T-cell (primary cell): ENCODE measurements around the gene TIMM44. TPM values are rescaled to one million over a fixed set of nuclear protein-coding genes. Genes with fewer than 3 reads are reported as not detected.

Experiments used
- ATAC-seq, 4 experiments: fragments of 200-7000 bp in 3 of 4; fragments of 150-1000 bp in 1 of 4; cut with Tn5 transposase; replicated peaks in 1 of 4; 1 replicate in 3 of 4; 2 replicates in 1 of 4; pipeline ENCODE4 v1.10.0; 2021; ENCODE audit warnings: moderate library complexity in 3 of 4, mild to moderate bottlenecking in 2 of 4, moderate number of reproducible peaks in 1 of 4
- CTCF ChIA-PET, 2 donors: fragments of 300-600 bp; sonication (Branson Sonifier 250); formaldehyde crosslinking; loops; one replicate each; lab custom pipeline; 2022; ENCODE audit warnings: antibody characterized with exemption in 2 of 2; lab: Charles Lee
- POLR2A ChIA-PET, 2 donors: fragments of 300-600 bp; sonication (Branson Sonifier 250); formaldehyde crosslinking; loops; one replicate each; lab custom pipeline; 2022; ENCODE audit warnings: antibody characterized with exemption in 2 of 2; lab: Charles Lee
- DNase-seq, 35 experiments: peaks; one replicate each; pipeline versions ENCODE4 v3.0.0 to v3.0.0-alpha.2; 2013 to 2023
- H3K27ac ChIP-seq: one replicate; pipeline ENCODE4 v1.5.1; 2013; ENCODE audit warnings: low read length
- H3K27me3 ChIP-seq, 2 experiments: replicated peaks in 1 of 2; 1 replicate in 1 of 2; 2 replicates in 1 of 2; pipeline versions ENCODE4 v1.6.1 to v1.7.0; 2013; ENCODE audit warnings: low read length in 1 of 2, mixed read lengths in 1 of 2; ENCODE audit not compliant: control insufficient read depth in 2 of 2, insufficient read depth in 2 of 2; ENCODE audit errors: extremely low read depth in 1 of 2
- H3K36me3 ChIP-seq, 2 donors: 1 replicate in 1 of 2; 2 replicates in 1 of 2; pipeline versions ENCODE4 v1.6.1 to v1.7.0; 2013; ENCODE audit warnings: low read length in 1 of 2; ENCODE audit not compliant: control insufficient read depth in 2 of 2, insufficient read depth in 1 of 2; ENCODE audit errors: extremely low read depth in 1 of 2
- H3K4me1 ChIP-seq, 2 experiments: 1 replicate in 1 of 2; 2 replicates in 1 of 2; pipeline versions ENCODE4 v1.6.1 to v1.7.0; 2013; ENCODE audit warnings: low read length in 2 of 2, mixed read lengths in 1 of 2; ENCODE audit not compliant: insufficient read depth in 2 of 2, control insufficient read depth in 1 of 2; ENCODE audit errors: extremely low read depth in 1 of 2
- H3K4me3 ChIP-seq, 2 donors: 1 replicate in 1 of 2; 2 replicates in 1 of 2; pipeline versions ENCODE4 v1.5.1 to v1.7.0; 2013; ENCODE audit warnings: mild to moderate bottlenecking in 2 of 2, low read length in 1 of 2, moderate library complexity in 1 of 2; ENCODE audit not compliant: control insufficient read depth in 1 of 2; ENCODE audit errors: extremely low read depth in 1 of 2
- H3K9me3 ChIP-seq: 2 replicates; pipeline ENCODE4 v1.7.0; 2013
- H3K27ac Mint-ChIP-seq, 2 donors: one replicate each; pipeline ENCODE4 v1.8.0; 2020 to 2021; ENCODE audit warnings: mild to moderate bottlenecking in 2 of 2, mixed read lengths in 2 of 2
- H3K27me3 Mint-ChIP-seq, 2 donors: one replicate each; pipeline ENCODE4 v1.8.0; 2021 to 2022; ENCODE audit warnings: mixed read lengths in 2 of 2
- H3K36me3 Mint-ChIP-seq: one replicate; pipeline ENCODE4 v1.8.0; 2021; ENCODE audit warnings: mixed read lengths
- H3K4me1 Mint-ChIP-seq, 3 donors: one replicate each; pipeline ENCODE4 v1.8.0; 2020 to 2022; ENCODE audit warnings: mixed read lengths in 3 of 3, mild to moderate bottlenecking in 1 of 3
- H3K4me3 Mint-ChIP-seq, 3 donors: one replicate each; pipeline ENCODE4 v1.8.0; 2020 to 2022; ENCODE audit warnings: mild to moderate bottlenecking in 3 of 3, mixed read lengths in 3 of 3, moderate library complexity in 3 of 3
- H3K9me3 Mint-ChIP-seq, 3 donors: one replicate each; pipeline ENCODE4 v1.8.0; 2020 to 2022; ENCODE audit warnings: mixed read lengths in 3 of 3
- WGBS: methylation state at CpG from one replicate; pipeline ENCODE4 v1.1.5; 2013; ENCODE audit warnings: missing lambda C conversion rate; ENCODE audit not compliant: insufficient coverage; 5-methylcytosine and 5-hydroxymethylcytosine counted together
- total RNA-seq, 35 experiments: library from RNA in 6 of 35; stranded (reverse) in 6 of 35; fragments of 120-200 nt in 1 of 35; gene quantifications; one replicate each; pipeline versions ENCODE4 v1.2.1 to v1.2.4 and lab custom pipeline; 2013 to 2026

Gene TIMM44
- total RNA-seq, 5 donors from 2014 or later (not counting 1 experiment from before 2014, with no cell fraction given) = 72.7 to 99.4 (median 90.3) TPM

DNA sequence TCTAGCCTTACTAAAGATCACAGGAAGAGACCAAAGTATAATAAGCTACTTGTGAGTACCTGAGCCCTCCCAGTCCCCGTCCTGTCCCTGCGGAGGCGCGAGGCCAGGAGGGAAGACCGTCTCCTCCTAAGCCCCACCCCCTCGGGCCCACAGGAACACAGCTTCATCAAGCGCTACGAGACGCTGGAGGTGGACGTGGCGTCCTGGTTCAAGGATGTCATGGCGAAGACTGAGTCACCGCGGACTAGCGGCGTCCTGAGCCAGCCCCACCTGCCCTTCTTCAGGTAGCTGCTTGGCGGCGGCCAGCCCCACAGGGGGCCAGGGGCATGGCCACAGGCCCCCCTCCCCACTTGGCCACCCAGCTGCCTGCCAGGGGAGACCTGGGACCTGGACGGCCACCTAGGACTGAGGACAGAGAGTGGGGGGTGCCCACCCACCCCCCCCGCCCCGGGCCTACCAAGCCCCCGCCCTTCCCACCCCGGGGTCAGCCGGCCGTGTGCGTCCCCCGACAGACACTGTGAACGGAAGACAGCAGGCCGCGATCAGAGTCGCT is 31.2 kb downstream of the TIMM44 start:
- peaks cover 21% of the 10 kb centered on the region for H3K36me3 Mint-ChIP-seq
- no peak for DNase-seq
- H3K27ac Mint-ChIP-seq = no peak overlapping the region
- peaks cover 0 to 28% of the 10 kb centered on the region in 2 experiments for H3K27me3 ChIP-seq
- H3K9me3 ChIP-seq = no peaks in the 10 kb centered on the region
- no peak overlapping the region for H3K27ac ChIP-seq
- H3K36me3 ChIP-seq = peaks cover 20 to 36% of the 10 kb centered on the region in 2 donors
- ATAC-seq = no peak
- peaks cover 0 to 15% (median 13%) of the 10 kb centered on the region in 3 donors for H3K4me1 Mint-ChIP-seq
- ChIA-PET CTCF (interaction anchor here in 1 of 2 donors (1.4 kb wide), 1 partner anchor 8 kb away, joined by 5 read pairs; no protein-coding TSS in a partner anchor), POLR2A (interaction anchor here in 1 of 2 donors (1.0 kb wide), 1 partner anchor 8 kb away, joined by 5 read pairs; the partner anchor contains the start of gene SNAPC2)
- H3K4me3 ChIP-seq = no peak overlapping the region
- H3K4me3 Mint-ChIP-seq = no peak overlapping the region
- 97% methylated on average over 14 of the region's 31 CpGs for WGBS
- H3K27me3 Mint-ChIP-seq = peaks cover 6 to 23% of the 10 kb centered on the region in 2 donors
- no peaks in the 10 kb centered on the region for H3K9me3 Mint-ChIP-seq
- peaks cover 3 to 33% of the 10 kb centered on the region in 2 experiments for H3K4me1 ChIP-seq

- Mint-ChIP-seq H3K4me3 (no peak overlapping the region), H3K9me3 (no peaks in the 10 kb centered on the region), H3K27ac (no peak overlapping the region), H3K36me3 (peaks cover 21% of the 10 kb centered on the region), H3K27me3 (peaks cover 6 to 19% of the 10 kb centered on the region in 2 donors), H3K4me1 (peaks cover 0 to 12% (median 11%) of the 10 kb centered on the region in 3 donors)
- H3K4me1 ChIP-seq = peaks cover 0 to 32% of the 10 kb centered on the region in 2 experiments
- no peaks in the 10 kb centered on the region for H3K9me3 ChIP-seq
- DNase-seq = no peak
- CTCF ChIA-PET = interaction anchor here in 1 of 2 donors (1.4 kb wide), 1 partner anchor 9 kb away, joined by 5 read pairs; no protein-coding TSS in a partner anchor
- WGBS = 95% methylated on average over 13 of the region's 18 CpGs
- POLR2A ChIA-PET = interaction anchor here (0.6 to 1.0 kb wide), 2 partner anchors 9 to 95 kb away, joined by 3 to 5 read pairs; partner anchors contain the start of gene SNAPC2 (in 1 of the 2)
- no peak for ATAC-seq
- no peak overlapping the region for H3K4me3 ChIP-seq
- peaks cover 20 to 36% of the 10 kb centered on the region in 2 donors for H3K36me3 ChIP-seq
- H3K27ac ChIP-seq = no peak overlapping the region
- peaks cover 0 to 24% of the 10 kb centered on the region in 2 experiments for H3K27me3 ChIP-seq
These were observed 31.8 kb downstream of the TIMM44 start for GRCh38 chr19:7911508-7912143.

GRCh38 chr19:7910321-7911161 is 32.9 kb downstream of the TIMM44 start:
- H3K4me1 Mint-ChIP-seq = peaks cover 8 to 14% (median 11%) of the 10 kb centered on the region in 3 donors
- ChIA-PET CTCF (no interaction called here), POLR2A (interaction anchor here in 1 of 2 donors (0.7 kb wide), 1 partner anchor 1422 kb away, joined by 4 read pairs; no protein-coding TSS in a partner anchor)
- H3K4me3 Mint-ChIP-seq = no peak overlapping the region
- no peak for ATAC-seq
- 97% methylated on average over 37 of the region's 54 CpGs for WGBS
- no peak overlapping the region for H3K4me3 ChIP-seq
- H3K4me1 ChIP-seq = peaks cover 0 to 34% of the 10 kb centered on the region in 2 experiments
- H3K36me3 Mint-ChIP-seq = peaks cover 24% of the 10 kb centered on the region
- H3K9me3 Mint-ChIP-seq = no peaks in the 10 kb centered on the region
- DNase-seq = no peak
- peaks cover 0 to 15% of the 10 kb centered on the region in 2 experiments for H3K27me3 ChIP-seq
- H3K9me3 ChIP-seq = no peaks in the 10 kb centered on the region
- H3K27me3 Mint-ChIP-seq = peaks cover 3 to 13% of the 10 kb centered on the region in 2 donors
- H3K27ac ChIP-seq = no peak overlapping the region
- H3K27ac Mint-ChIP-seq = no peak overlapping the region
- peaks cover 23 to 45% of the 10 kb centered on the region in 2 donors for H3K36me3 ChIP-seq

DNA sequence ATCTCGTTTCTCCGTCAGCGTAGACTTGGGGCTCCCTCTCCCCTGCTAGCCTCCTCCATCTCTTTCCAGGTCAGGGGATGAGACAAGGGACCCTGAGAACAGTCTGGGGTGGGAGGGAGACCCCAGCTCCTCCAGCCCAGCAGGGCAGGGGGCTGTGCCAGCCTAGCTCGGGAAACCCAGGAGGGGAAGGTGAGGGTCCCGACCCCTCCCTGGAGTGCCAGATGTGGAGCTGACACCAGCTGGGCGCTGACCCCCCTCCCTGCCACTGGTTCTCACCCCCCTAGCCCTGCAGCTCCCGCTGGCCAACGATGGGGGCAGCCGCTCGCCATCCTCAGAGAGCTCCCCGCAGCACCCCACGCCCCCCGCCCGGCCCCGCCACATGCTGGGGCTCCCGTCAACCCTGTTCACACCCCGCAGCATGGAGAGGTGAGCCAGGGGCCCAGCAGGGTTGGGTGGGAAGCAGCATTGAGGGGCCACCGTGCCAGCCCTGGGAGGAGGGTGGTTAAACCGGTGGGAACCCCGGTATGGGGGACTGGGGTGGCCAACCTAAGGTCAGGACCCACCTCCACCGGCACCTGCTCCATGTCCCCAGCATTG is 33.9 kb downstream of the TIMM44 start:
- ChIA-PET CTCF (no interaction called here), POLR2A (no interaction called here)
- H3K27ac Mint-ChIP-seq = no peak overlapping the region
- peaks cover 29% of the 10 kb centered on the region for H3K36me3 Mint-ChIP-seq
- Histone ChIP-seq H3K27me3 (peaks cover 0 to 5% of the 10 kb centered on the region in 2 experiments), H3K4me3 (no peak overlapping the region), H3K4me1 (peaks cover 6 to 40% of the 10 kb centered on the region in 2 experiments), H3K27ac (no peak overlapping the region), H3K36me3 (peaks cover 23 to 45% of the 10 kb centered on the region in 2 donors), H3K9me3 (no peaks in the 10 kb centered on the region)
- no peaks in the 10 kb centered on the region for H3K9me3 Mint-ChIP-seq
- DNase-seq (no peak), ATAC-seq (no peak)
- no peak overlapping the region for H3K4me3 Mint-ChIP-seq
- H3K27me3 Mint-ChIP-seq = peaks cover 0 to 5% of the 10 kb centered on the region in 2 donors
- peaks cover 18 to 19% (median 18%) of the 10 kb centered on the region in 3 donors for H3K4me1 Mint-ChIP-seq
- 97% methylated on average over 11 of the region's 21 CpGs for WGBS

DNA sequence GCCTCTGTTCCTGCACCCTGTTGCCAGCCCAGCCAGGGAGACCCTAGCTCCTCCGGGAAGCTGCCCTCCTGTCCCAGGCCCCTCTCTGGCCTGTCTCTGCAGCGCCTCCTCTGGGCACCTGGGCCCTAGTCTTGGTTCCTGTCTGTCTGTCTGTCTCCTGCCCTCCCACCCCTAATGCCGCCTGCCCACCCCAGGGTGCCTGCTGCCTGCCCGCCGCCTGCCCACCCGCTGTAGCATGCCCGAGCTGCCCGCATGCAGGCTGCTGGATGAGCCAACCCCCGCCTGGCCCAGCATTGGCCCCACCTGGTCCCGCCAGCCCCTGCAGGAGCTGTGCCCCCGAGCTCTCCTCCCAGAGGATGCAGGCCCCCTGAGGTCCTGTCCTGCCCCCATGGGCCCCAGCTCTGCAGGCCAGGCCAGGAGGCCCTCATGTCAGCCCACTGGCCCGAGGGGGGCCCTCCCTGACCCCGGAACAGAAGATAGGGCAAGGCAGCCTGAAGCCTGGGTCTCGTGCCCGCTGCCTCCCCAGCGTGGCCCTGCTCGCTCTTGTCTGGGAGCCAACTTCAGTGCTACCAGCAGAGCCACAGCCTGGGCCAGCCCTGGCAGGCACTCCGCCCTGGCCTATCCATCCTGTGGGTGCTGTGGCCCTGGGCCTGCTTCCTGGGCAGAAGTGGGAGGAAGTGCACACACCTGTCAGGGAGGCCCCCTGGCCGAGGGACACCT is 34.6 kb downstream of the TIMM44 start:
- Mint-ChIP-seq H3K9me3 (no peaks in the 10 kb centered on the region), H3K27ac (no peak overlapping the region), H3K36me3 (peaks cover 29% of the 10 kb centered on the region), H3K4me3 (no peak overlapping the region), H3K4me1 (peaks cover 20 to 21% (median 21%) of the 10 kb centered on the region in 3 donors), H3K27me3 (peaks cover 0 to 1% of the 10 kb centered on the region in 2 donors)
- CTCF ChIA-PET = no interaction called here
- Histone ChIP-seq H3K36me3 (peaks cover 23 to 45% of the 10 kb centered on the region in 2 donors), H3K27ac (no peak overlapping the region), H3K9me3 (no peaks in the 10 kb centered on the region), H3K4me3 (no peak overlapping the region), H3K4me1 (peaks cover 6 to 45% of the 10 kb centered on the region in 2 experiments), H3K27me3 (no peaks in the 10 kb centered on the region)
- POLR2A ChIA-PET = interaction anchor here in 1 of 2 donors (0.9 kb wide), 1 partner anchor 279 kb away, joined by 3 read pairs; the partner anchor contains the start of gene PET100
- DNase-seq = no peak
- 95% methylated on average over 18 of the region's 19 CpGs for WGBS
- no peak for ATAC-seq
